Measurements from ENCODE around the gene DEDD.

Gene DEDD

DNA sequence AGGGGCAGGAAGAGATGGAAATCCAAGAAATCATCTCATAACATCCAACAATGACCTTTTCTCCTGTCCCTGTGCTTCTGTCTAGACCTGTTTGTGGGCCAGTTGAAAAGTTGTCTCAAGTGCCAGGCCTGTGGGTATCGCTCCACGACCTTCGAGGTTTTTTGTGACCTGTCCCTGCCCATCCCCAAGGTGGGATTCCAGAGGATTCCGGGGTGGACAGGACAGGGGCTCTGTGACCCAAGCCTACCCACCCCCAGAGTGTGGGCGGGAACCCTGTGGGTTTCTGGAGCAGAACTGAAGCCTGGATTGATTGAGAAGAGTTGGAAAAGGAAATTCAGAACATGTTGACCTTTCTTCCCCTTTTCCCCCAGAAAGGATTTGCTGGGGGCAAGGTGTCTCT lies 31.3 kb upstream of the DEDD start:
- no peak for DNase-seq

GRCh38 chr1:161162806-161163205 lies 30.3 kb upstream of the DEDD start:
- no peak for DNase-seq

DNA sequence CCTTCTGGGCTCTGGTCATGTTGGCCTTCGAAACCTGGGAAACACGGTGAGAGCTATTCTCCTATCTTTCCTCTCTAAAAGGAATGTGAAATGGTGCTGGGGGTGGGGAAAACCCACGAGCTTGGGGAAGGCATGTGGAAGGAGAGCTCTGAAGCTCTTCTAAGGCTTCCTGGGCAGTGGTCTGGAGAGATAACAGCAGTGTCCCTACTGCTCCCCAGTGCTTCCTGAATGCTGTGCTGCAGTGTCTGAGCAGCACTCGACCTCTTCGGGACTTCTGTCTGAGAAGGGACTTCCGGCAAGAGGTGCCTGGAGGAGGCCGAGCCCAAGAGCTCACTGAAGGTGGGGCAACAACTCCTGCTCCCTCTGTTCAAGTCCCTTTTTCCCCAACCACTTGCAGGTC lies 29.6 kb upstream of the DEDD start:
- DNase-seq = no peak

- DNase-seq = no peak
Measured at GRCh38 chr1:161161652-161162051, 29.2 kb upstream of the DEDD start.

DNA sequence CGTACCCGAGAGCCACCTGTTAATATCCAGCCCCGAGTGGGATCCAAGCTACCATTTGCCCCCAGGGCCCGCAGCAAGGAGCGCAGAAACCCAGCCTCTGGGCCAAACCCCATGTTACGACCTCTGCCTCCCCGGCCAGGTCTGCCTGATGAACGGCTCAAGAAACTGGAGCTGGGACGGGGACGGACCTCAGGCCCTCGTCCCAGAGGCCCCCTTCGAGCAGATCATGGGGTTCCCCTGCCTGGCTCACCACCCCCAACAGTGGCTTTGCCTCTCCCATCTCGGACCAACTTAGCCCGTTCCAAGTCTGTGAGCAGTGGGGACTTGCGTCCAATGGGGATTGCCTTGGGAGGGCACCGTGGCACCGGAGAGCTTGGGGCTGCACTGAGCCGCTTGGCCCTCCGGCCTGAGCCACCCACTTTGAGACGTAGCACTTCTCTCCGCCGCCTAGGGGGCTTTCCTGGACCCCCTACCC lies 28.2 kb upstream of the DEDD start:
- no peak for DNase-seq

- DNase-seq = no peak
Measured at GRCh38 chr1:161159913-161160243, 27.4 kb upstream of the DEDD start.

DNA sequence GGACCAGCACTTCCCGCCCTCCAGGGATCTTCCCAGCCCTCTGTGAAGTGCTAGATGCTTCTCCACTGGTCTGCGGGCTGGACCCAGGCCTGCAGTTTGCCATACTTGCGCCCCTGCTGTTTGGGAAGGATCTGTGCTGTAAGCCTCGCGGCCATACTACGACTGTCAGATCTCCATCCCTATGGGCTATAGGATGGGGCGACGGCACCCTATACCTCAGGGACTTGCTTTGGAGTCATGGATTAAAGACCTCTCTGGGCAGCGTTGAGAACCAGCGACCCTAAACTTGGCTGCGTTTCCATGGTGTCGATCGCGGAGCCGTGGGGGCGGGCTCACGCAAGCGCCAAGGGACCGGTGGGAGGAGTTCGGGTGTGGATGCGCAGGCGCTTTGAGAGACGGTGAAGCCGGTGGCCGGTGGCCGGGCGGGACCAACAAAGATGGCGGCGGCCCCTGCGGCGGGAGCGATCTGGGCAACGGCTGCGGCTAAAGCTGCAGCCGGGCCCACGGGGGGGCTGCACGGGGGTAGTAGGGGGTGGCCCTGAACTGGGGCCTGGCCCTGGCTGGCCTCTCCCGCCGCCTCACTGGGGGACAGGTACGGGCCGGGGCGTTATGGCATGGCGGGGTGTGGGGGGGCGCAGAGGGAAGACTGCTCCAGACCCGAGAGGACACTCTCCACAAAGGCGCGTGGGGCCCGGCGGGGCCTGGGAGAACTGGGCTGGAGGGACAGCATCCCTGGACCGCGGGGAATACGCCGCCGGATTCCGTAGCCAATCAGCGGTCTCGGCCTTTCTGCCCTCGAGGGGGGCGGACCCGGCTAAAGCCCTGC lies 26.8 kb upstream of the DEDD start, which contains the start of gene USP21:
TSS of gene USP21 (plus strand) at position 414 of the 826 bp plus-strand sequence. CDS start 1,141 bp downstream, outside the sequence.
- DNase-seq = peak; percentile 31 to 96 (median 90)

- DNase-seq = no peak
Measured at GRCh38 chr1:161158316-161159010, 26.0 kb upstream of the DEDD start.

DNA sequence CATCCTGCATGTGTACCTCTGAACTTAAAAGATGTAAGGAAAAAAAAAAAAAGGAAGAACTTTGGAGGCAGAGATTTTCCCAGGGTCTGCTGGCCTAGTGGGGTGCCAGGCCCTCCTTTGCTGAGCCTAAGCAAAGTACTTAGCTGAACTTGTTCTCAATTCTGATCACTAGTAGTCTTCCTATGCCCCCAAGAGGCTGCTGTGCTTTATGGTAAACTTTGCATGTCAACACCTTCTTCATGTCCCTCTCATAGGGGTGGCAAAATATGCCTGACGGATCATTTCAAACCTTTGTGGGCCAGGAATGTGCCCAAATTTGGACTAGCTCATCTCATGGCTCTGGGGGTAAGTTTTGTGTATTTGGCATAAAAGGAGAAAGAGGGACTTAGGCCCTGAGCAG lies 25.4 kb upstream of the DEDD start:
- no peak for DNase-seq

GRCh38 chr1:161153682-161154337 lies 21.3 kb upstream of the DEDD start, which contains the start of gene UFC1:
Gene UFC1, plus strand, starts transcription at chr1:161153978. Its CDS starts 20 bp downstream, at chr1:161153998.
- peak in 12 of 14 donors; percentile 39 to 84 (median 73) for DNase-seq

DNA sequence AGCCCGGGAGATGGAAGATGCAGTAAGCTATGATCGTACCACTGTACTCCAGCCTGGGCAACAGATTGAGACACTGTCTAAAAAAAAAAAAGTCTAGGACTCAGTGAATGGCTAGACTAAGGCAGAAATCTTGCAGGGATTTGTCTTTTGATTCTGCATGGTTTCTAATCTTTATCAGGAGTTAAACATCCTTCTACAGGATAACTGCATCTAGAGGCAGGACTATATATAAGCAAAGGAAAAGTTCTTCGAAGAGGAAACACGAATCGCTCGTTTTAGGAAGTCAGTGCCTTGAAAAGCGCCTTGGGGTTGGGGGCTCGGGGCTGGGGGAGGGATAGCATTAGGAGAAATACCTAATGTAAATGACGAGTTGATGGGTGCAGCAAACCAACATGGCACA lies 20.7 kb upstream of the DEDD start:
- no peak for DNase-seq

GRCh38 chr1:161145832-161146231 lies 13.4 kb upstream of the DEDD start:
- DNase-seq = no peak

DNA sequence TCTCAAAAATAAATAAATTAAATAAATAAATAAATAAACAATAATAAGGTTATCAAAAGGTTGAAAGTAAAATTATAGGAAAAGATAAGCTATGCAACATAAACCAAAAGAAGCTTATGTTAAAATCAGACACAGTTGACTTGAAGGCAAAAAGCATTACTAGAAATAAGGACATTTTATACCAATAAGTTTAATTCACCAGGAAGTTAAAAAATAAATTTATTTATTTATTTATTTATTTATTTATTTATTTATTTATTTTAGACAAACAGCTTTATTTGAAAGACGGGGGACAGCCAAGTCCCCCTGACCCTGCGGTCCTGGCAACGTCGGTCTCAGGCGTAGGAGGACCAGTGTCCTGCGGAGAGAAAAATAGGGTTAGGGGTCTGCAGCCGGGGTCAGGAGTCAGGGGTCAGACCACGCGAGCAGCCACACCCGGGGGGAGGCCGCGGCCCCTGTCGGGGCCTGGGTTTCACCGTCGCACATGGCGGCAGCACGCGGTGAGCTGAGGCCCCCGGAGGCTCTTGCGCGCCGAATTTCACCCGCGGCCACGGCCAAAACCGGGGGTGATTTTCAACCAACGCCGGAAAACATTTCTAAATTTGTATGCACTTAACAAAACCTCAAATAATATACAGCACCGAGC lies 8.4 kb upstream of the DEDD start:
- no peak for DNase-seq

GRCh38 chr1:161139766-161140165 lies 7.3 kb upstream of the DEDD start:
- no peak for DNase-seq

- DNase-seq = no peak
Measured at GRCh38 chr1:161138431-161138830, 6.0 kb upstream of the DEDD start.

DNA sequence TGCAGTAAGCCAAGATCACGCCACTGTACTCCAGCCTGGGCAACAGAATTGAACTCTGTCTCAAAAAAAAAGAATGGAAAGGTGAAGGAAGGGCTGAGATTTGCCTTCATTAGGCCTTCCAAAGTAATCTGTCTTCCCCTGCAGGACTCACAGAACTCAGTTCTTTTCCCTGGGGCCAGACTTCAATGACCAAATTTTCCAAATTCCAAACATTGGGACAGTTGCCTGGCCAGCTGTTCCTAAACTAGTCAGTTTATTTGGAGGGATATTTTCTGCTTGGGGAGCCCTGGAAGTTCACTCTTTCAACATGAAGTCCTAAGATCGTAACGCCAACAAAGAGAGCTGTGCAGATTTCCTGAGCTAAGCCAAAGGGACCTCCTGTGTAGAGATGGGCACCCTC lies 5.4 kb upstream of the DEDD start:
- no peak for DNase-seq

DNA sequence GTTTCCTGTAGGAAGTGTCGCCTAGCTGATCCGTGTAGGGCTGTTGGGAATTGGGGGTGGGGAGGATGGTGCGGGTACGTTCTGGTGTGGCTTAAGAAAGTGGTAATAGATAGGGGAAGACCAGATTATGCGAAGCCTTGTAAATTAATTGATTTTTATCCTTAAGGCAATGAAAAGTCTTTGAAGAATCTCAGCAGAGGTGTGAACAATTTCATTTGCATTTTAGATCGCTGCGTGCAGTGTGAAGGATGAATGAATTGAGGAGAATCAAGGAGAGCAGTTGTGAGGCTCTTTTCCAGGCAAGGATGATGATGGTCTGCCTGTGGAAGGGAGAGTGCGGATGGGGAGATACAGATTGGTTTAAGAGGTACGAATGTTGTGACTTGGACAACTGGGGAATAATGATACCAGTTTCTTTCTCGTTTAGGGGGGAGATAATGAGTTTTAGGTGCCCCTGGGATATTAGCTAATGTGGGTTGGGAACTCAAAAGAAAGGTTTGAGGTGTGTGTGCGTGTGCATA lies 813 bp upstream of the DEDD start:
- peak in 2 of 14 donors; percentile 25 to 41 for DNase-seq

- DNase-seq = peak in 5 of 14 donors; percentile 6 to 62 (median 39)
Measured at GRCh38 chr1:161131523-161132409, 701 bp downstream of the DEDD start.

GRCh38 chr1:161130266-161130665 lies 2.2 kb downstream of the DEDD start:
- no peak for DNase-seq

DNA sequence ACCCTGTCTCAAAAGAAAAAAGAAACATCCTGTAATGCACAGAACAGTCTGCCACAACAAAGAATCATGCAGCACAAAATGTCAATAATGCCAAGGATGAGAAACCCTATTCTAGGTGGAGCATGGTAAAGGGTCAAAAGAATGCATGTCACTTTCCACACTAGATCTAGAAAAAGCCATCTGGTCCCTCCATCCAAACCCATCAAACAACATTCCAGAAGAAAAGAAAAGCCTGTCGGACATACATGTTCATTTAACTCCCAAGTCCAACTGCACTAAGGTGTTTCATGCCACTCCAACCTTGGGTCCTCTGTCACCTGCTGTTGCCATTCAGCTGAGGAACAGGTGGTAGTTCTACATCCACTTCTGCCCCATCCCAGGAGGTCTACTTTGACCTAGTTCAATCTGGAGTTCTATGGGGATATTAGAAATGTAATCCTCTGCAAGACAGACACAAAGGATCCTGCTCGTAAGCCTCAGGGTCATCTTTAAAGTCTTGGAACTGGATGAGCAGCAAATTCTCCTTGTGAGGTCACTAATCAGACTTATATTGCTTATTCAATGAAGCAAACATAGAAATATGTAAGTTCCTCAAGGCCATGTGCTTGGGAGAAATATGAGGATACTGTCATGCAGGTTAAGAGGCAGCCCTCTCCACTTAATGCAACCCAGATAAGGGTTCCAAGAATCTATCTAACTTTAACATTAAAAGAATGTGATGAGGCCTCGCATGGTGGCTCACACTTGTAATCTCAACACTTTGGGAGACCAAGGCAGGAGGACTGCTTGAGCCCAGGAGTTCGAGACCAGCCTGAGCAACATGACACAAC lies 3.7 kb downstream of the DEDD start:
- DNase-seq = no peak
